Upper lobe of left lung (tissue), 4 donors: ENCODE data around the gene PEX14.

Experiments used
- CTCF ChIP-seq, 6 experiments: fragments of 450-650 bp in 4 of 6; fragments of 200-600 bp in 2 of 6; sonication (generic) in 2 of 6; IDR thresholded peaks; one replicate each; pipeline ENCODE4 v1.5.1; 2016 to 2019; ENCODE audit warnings: antibody characterized with exemption in 6 of 6
- EP300 ChIP-seq, 4 donors: sonication (generic); formaldehyde crosslinking; IDR thresholded peaks; one replicate each; pipeline ENCODE4 v1.5.1; 2017; ENCODE audit warnings: antibody characterized with exemption in 4 of 4, control low read depth in 2 of 4
- POLR2A ChIP-seq, 4 donors: fragments of 450-650 bp; IDR thresholded peaks; one replicate each; pipeline ENCODE4 v1.5.1; 2016 to 2017; ENCODE audit warnings: antibody characterized with exemption in 4 of 4, mild to moderate bottlenecking in 2 of 4
- POLR2AphosphoS5 ChIP-seq, 2 donors: sonication (generic); formaldehyde crosslinking; IDR thresholded peaks; one replicate each; pipeline ENCODE4 v1.5.1; 2017; ENCODE audit warnings: antibody characterized with exemption in 2 of 2

- TF ChIP-seq CTCF (IDR thresholded peaks at IDR 0.05): no peak
- TF ChIP-seq POLR2A (IDR thresholded peaks at IDR 0.05): no peak
- no peak for TF ChIP-seq POLR2AphosphoS5 (IDR thresholded peaks at IDR 0.05)
- no peak for TF ChIP-seq EP300 (IDR thresholded peaks at IDR 0.05)
Observed at GRCh38 chr1:10473145-10473765, 1.5 kb upstream of the PEX14 start.
